ENCODE results near the gene ACOT7. TPM values are rescaled to one million over a fixed set of nuclear protein-coding genes. Genes with fewer than 3 reads are reported as not detected.
A peak's percentile ranks its signal among the peaks of the same experiment; 100 is the strongest.

Gene ACOT7
- polyA plus RNA-seq, 1 donor, result 28.8 TPM

- peaks cover 5% of the 10 kb centered on the region for H3K9me3 ChIP-seq (ENCODE audit: control insufficient read depth, low read depth, low read length)
- H3K36me3 ChIP-seq (ENCODE audit: control insufficient read depth, insufficient read depth, low read length), result no peaks in the 10 kb centered on the region
- H3K27me3 ChIP-seq (ENCODE audit: control insufficient read depth, insufficient read depth, low read length), result peaks cover 48% of the 10 kb centered on the region
- peaks cover 30% of the 10 kb centered on the region for H3K4me1 ChIP-seq (ENCODE audit: control insufficient read depth, insufficient read depth, low read length)
- H3K27ac ChIP-seq (ENCODE audit: low read length), result no peak overlapping the region
- DNase-seq, result no peak
- no CpG with 5 or more reads among the region's 8 CpGs for WGBS (ENCODE audit: insufficient coverage, low lambda C conversion rate)
- no peak overlapping the region for H3K4me3 ChIP-seq (ENCODE audit: low read length)
Observed at GRCh38 chr1:6416295-6416656, 22.7 kb upstream of the ACOT7 start.

- Histone ChIP-seq H3K27me3 (ENCODE audit: control insufficient read depth, insufficient read depth, low read length) (peaks cover 36% of the 10 kb centered on the region), H3K4me1 (ENCODE audit: control insufficient read depth, insufficient read depth, low read length) (peaks cover 21% of the 10 kb centered on the region), H3K27ac (ENCODE audit: low read length) (peak overlapping the region; percentile 60), H3K9me3 (ENCODE audit: control insufficient read depth, low read depth, low read length) (peaks cover 3% of the 10 kb centered on the region), H3K36me3 (ENCODE audit: control insufficient read depth, insufficient read depth, low read length) (no peaks in the 10 kb centered on the region), H3K4me3 (ENCODE audit: low read length) (no peak overlapping the region)
- DNase-seq, result peak; percentile 73 to 88
- 67% methylated on average over 4 of the region's 17 CpGs for WGBS (ENCODE audit: insufficient coverage, low lambda C conversion rate)
Observed at GRCh38 chr1:6414881-6415626, 21.5 kb upstream of the ACOT7 start.

GRCh38 chr1:6414443-6414844 lies 20.9 kb upstream of the ACOT7 start:
- H3K9me3 ChIP-seq (ENCODE audit: control insufficient read depth, low read depth, low read length), result no peaks in the 10 kb centered on the region
- H3K27ac ChIP-seq (ENCODE audit: low read length), result peak overlapping the region; percentile 29
- DNase-seq, result peak; percentile 56 to 66
- WGBS (ENCODE audit: insufficient coverage, low lambda C conversion rate), result no CpG with 5 or more reads among the region's 15 CpGs
- H3K4me1 ChIP-seq (ENCODE audit: control insufficient read depth, insufficient read depth, low read length), result peaks cover 18% of the 10 kb centered on the region
- H3K36me3 ChIP-seq (ENCODE audit: control insufficient read depth, insufficient read depth, low read length), result no peaks in the 10 kb centered on the region
- H3K27me3 ChIP-seq (ENCODE audit: control insufficient read depth, insufficient read depth, low read length), result peaks cover 30% of the 10 kb centered on the region
- no peak overlapping the region for H3K4me3 ChIP-seq (ENCODE audit: low read length)

- Histone ChIP-seq H3K36me3 (ENCODE audit: control insufficient read depth, insufficient read depth, low read length) (no peaks in the 10 kb centered on the region), H3K27me3 (ENCODE audit: control insufficient read depth, insufficient read depth, low read length) (peaks cover 16% of the 10 kb centered on the region), H3K9me3 (ENCODE audit: control insufficient read depth, low read depth, low read length) (no peaks in the 10 kb centered on the region), H3K27ac (ENCODE audit: low read length) (no peak overlapping the region), H3K4me1 (ENCODE audit: control insufficient read depth, insufficient read depth, low read length) (peaks cover 18% of the 10 kb centered on the region), H3K4me3 (ENCODE audit: low read length) (no peak overlapping the region)
- 20% methylated on average over 1 of the region's 6 CpGs for WGBS (ENCODE audit: insufficient coverage, low lambda C conversion rate)
- DNase-seq, result peak in 1 of 2 donors; percentile 29
Observed at GRCh38 chr1:6412896-6413295, 19.3 kb upstream of the ACOT7 start.

GRCh38 chr1:6410248-6410893 lies 16.8 kb upstream of the ACOT7 start:
- no peaks in the 10 kb centered on the region for H3K27me3 ChIP-seq (ENCODE audit: control insufficient read depth, insufficient read depth, low read length)
- peaks cover 13% of the 10 kb centered on the region for H3K4me1 ChIP-seq (ENCODE audit: control insufficient read depth, insufficient read depth, low read length)
- no peak for DNase-seq
- H3K27ac ChIP-seq (ENCODE audit: low read length), result no peak overlapping the region
- H3K4me3 ChIP-seq (ENCODE audit: low read length), result no peak overlapping the region
- whole genome bisulfite sequencing (ENCODE audit: insufficient coverage, low lambda C conversion rate), result 79% methylated on average over 2 of the region's 13 CpGs
- H3K36me3 ChIP-seq (ENCODE audit: control insufficient read depth, insufficient read depth, low read length), result no peaks in the 10 kb centered on the region
- H3K9me3 ChIP-seq (ENCODE audit: control insufficient read depth, low read depth, low read length), result no peaks in the 10 kb centered on the region

- Histone ChIP-seq H3K9me3 (ENCODE audit: control insufficient read depth, low read depth, low read length) (no peaks in the 10 kb centered on the region), H3K4me3 (ENCODE audit: low read length) (no peak overlapping the region), H3K4me1 (ENCODE audit: control insufficient read depth, insufficient read depth, low read length) (peaks cover 8% of the 10 kb centered on the region), H3K27ac (ENCODE audit: low read length) (no peak overlapping the region), H3K36me3 (ENCODE audit: control insufficient read depth, insufficient read depth, low read length) (no peaks in the 10 kb centered on the region), H3K27me3 (ENCODE audit: control insufficient read depth, insufficient read depth, low read length) (peaks cover 4% of the 10 kb centered on the region)
- no CpG with 5 or more reads among the region's 6 CpGs for WGBS (ENCODE audit: insufficient coverage, low lambda C conversion rate)
- DNase-seq, result no peak
Observed at GRCh38 chr1:6409733-6410132, 16.2 kb upstream of the ACOT7 start.

- Histone ChIP-seq H3K36me3 (ENCODE audit: control insufficient read depth, insufficient read depth, low read length) (no peaks in the 10 kb centered on the region), H3K4me3 (ENCODE audit: low read length) (no peak overlapping the region), H3K4me1 (ENCODE audit: control insufficient read depth, insufficient read depth, low read length) (peaks cover under 1% of the 10 kb centered on the region), H3K27me3 (ENCODE audit: control insufficient read depth, insufficient read depth, low read length) (peaks cover 4% of the 10 kb centered on the region), H3K27ac (ENCODE audit: low read length) (no peak overlapping the region), H3K9me3 (ENCODE audit: control insufficient read depth, low read depth, low read length) (no peaks in the 10 kb centered on the region)
- DNase-seq, result no peak
- WGBS (ENCODE audit: insufficient coverage, low lambda C conversion rate), result no CpG with 5 or more reads among the region's 4 CpGs
Observed at GRCh38 chr1:6409053-6409452, 15.5 kb upstream of the ACOT7 start.

GRCh38 chr1:6408023-6408422 lies 14.5 kb upstream of the ACOT7 start:
- Histone ChIP-seq H3K9me3 (ENCODE audit: control insufficient read depth, low read depth, low read length) (no peaks in the 10 kb centered on the region), H3K27ac (ENCODE audit: low read length) (no peak overlapping the region), H3K4me3 (ENCODE audit: low read length) (no peak overlapping the region), H3K4me1 (ENCODE audit: control insufficient read depth, insufficient read depth, low read length) (no peaks in the 10 kb centered on the region), H3K27me3 (ENCODE audit: control insufficient read depth, insufficient read depth, low read length) (peaks cover 4% of the 10 kb centered on the region), H3K36me3 (ENCODE audit: control insufficient read depth, insufficient read depth, low read length) (no peaks in the 10 kb centered on the region)
- WGBS (ENCODE audit: insufficient coverage, low lambda C conversion rate), result 100% methylated on average over 1 of the region's 6 CpGs
- DNase-seq, result no peak

- no peak for DNase-seq
- no peak overlapping the region for H3K27ac ChIP-seq (ENCODE audit: low read length)
- H3K4me1 ChIP-seq (ENCODE audit: control insufficient read depth, insufficient read depth, low read length), result no peaks in the 10 kb centered on the region
- no peak overlapping the region for H3K4me3 ChIP-seq (ENCODE audit: low read length)
- WGBS (ENCODE audit: insufficient coverage, low lambda C conversion rate), result 83% methylated on average over 2 of the region's 6 CpGs
- H3K27me3 ChIP-seq (ENCODE audit: control insufficient read depth, insufficient read depth, low read length), result peaks cover 4% of the 10 kb centered on the region
- H3K36me3 ChIP-seq (ENCODE audit: control insufficient read depth, insufficient read depth, low read length), result no peaks in the 10 kb centered on the region
- H3K9me3 ChIP-seq (ENCODE audit: control insufficient read depth, low read depth, low read length), result no peaks in the 10 kb centered on the region
Observed at GRCh38 chr1:6401673-6402072, 8.1 kb upstream of the ACOT7 start.

- 100% methylated on average over 2 of the region's 3 CpGs for WGBS (ENCODE audit: insufficient coverage, low lambda C conversion rate)
- Histone ChIP-seq H3K9me3 (ENCODE audit: control insufficient read depth, low read depth, low read length) (no peaks in the 10 kb centered on the region), H3K4me3 (ENCODE audit: low read length) (no peak overlapping the region), H3K27me3 (ENCODE audit: control insufficient read depth, insufficient read depth, low read length) (no peaks in the 10 kb centered on the region), H3K4me1 (ENCODE audit: control insufficient read depth, insufficient read depth, low read length) (peaks cover 1% of the 10 kb centered on the region), H3K36me3 (ENCODE audit: control insufficient read depth, insufficient read depth, low read length) (no peaks in the 10 kb centered on the region), H3K27ac (ENCODE audit: low read length) (no peak overlapping the region)
- no peak for DNase-seq
Observed at GRCh38 chr1:6399294-6399693, 5.7 kb upstream of the ACOT7 start.

Measured in large intestine (tissue), 3 donors.